ENCODE measurements around the gene VENTX. TPM values are rescaled to one million over a fixed set of nuclear protein-coding genes. Genes with fewer than 3 reads are reported as not detected.

VENTX gene
- total RNA-seq, 1 experiment from 2014 or later, result not detected

- TF ChIP-seq, protein P1, sequence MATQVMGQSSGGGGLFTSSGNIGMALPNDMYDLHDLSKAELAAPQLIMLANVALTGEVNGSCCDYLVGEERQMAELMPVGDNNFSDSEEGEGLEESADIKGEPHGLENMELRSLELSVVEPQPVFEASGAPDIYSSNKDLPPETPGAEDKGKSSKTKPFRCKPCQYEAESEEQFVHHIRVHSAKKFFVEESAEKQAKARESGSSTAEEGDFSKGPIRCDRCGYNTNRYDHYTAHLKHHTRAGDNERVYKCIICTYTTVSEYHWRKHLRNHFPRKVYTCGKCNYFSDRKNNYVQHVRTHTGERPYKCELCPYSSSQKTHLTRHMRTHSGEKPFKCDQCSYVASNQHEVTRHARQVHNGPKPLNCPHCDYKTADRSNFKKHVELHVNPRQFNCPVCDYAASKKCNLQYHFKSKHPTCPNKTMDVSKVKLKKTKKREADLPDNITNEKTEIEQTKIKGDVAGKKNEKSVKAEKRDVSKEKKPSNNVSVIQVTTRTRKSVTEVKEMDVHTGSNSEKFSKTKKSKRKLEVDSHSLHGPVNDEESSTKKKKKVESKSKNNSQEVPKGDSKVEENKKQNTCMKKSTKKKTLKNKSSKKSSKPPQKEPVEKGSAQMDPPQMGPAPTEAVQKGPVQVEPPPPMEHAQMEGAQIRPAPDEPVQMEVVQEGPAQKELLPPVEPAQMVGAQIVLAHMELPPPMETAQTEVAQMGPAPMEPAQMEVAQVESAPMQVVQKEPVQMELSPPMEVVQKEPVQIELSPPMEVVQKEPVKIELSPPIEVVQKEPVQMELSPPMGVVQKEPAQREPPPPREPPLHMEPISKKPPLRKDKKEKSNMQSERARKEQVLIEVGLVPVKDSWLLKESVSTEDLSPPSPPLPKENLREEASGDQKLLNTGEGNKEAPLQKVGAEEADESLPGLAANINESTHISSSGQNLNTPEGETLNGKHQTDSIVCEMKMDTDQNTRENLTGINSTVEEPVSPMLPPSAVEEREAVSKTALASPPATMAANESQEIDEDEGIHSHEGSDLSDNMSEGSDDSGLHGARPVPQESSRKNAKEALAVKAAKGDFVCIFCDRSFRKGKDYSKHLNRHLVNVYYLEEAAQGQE (IDR thresholded peaks at IDR 0.05; ENCODE audit: low read depth), result no peak
- TF ChIP-seq ZFX (IDR thresholded peaks at IDR 0.05) (no peak), MAX (IDR thresholded peaks at IDR 0.05) (no peak), FOSL1 (IDR thresholded peaks at IDR 0.05; ENCODE audit: low read depth) (no peak)
- ChIA-PET POLR2A (no interaction called here), RAD21 (ENCODE audit: low non-redundant PET in 1 of 2, low total read pairs in 2 of 2, uncharacterized antibody in 2 of 2, unreplicated experiment in 2 of 2) (no interaction called here), CTCF (no interaction called here)
- Histone ChIP-seq H3K9me3 (ENCODE audit: control insufficient read depth in 1 of 2, insufficient read depth in 1 of 2, low read depth in 1 of 2, low read length in 2 of 2) (no peaks in the 10 kb centered on the region), H4K20me1 (ENCODE audit: insufficient read depth) (no peaks in the 10 kb centered on the region), H3K4me2 (ENCODE audit: low read length) (no peak overlapping the region), H3K27me3 (ENCODE audit: insufficient read depth, low read length) (no peaks in the 10 kb centered on the region), H2AFZ (ENCODE audit: low read depth, low read length, poor library complexity, severe bottlenecking) (no peak overlapping the region), H3K9ac (ENCODE audit: low read length) (no peak overlapping the region), H3K4me1 (ENCODE audit: control insufficient read depth in 1 of 2, insufficient read depth in 2 of 2, low read length in 2 of 2) (no peaks in the 10 kb centered on the region), H3K27ac (ENCODE audit: low read depth, low read length) (no peak overlapping the region), H3K36me3 (ENCODE audit: control insufficient read depth in 1 of 2, insufficient read depth in 2 of 2, low read length in 2 of 2) (no peaks in the 10 kb centered on the region), H3K9me2 (ENCODE audit: insufficient read depth) (no peaks in the 10 kb centered on the region), H3K79me2 (ENCODE audit: insufficient read depth, low read length) (no peaks in the 10 kb centered on the region), H3K4me3 (replicated peaks in 1 of 2; ENCODE audit: low read depth in 1 of 2, low read length in 2 of 2) (no peak overlapping the region)
- no TSS peak for BruUV-seq (replicated peaks)
- no peak for DNase-seq (ENCODE audit: low read depth, low spot score)
- no peak for ATAC-seq
- intact Hi-C loops (cut with micrococcal nuclease), result no loop called here
Observed at GRCh38 chr10:133202778-133203651, 34.6 kb upstream of the VENTX start.

Measured in HCT116 (cell line).